Endothelial cell (in vitro differentiated cells): ENCODE data around the gene MOV10L1. TPM values are rescaled to one million over a fixed set of nuclear protein-coding genes. Genes with fewer than 3 reads are reported as not detected.

Experiments used
- DNase-seq: peaks from one replicate; pipeline ENCODE4 v3.0.0; 2021; ENCODE audit warnings: low spot score
- H3K27ac Mint-ChIP-seq: one replicate; pipeline ENCODE4 v1.8.0; 2021; ENCODE audit warnings: mixed read lengths, inconsistent platforms; ENCODE audit not compliant: unreplicated experiment
- H3K27me3 Mint-ChIP-seq: one replicate; pipeline ENCODE4 v1.8.0; 2021; ENCODE audit warnings: mild to moderate bottlenecking, moderate library complexity, mixed read lengths, inconsistent platforms; ENCODE audit not compliant: unreplicated experiment
- H3K36me3 Mint-ChIP-seq: one replicate; pipeline ENCODE4 v1.8.0; 2021; ENCODE audit warnings: mild to moderate bottlenecking, low read depth, mixed read lengths, inconsistent platforms; ENCODE audit not compliant: unreplicated experiment
- H3K4me1 Mint-ChIP-seq: one replicate; pipeline ENCODE4 v1.8.0; 2021; ENCODE audit warnings: mild to moderate bottlenecking, mixed read lengths, inconsistent platforms; ENCODE audit not compliant: unreplicated experiment
- H3K4me3 Mint-ChIP-seq: one replicate; pipeline ENCODE4 v1.8.0; 2021; ENCODE audit warnings: mild to moderate bottlenecking, mixed read lengths, inconsistent platforms; ENCODE audit not compliant: unreplicated experiment
- H3K9me3 Mint-ChIP-seq: one replicate; pipeline ENCODE4 v1.8.0; 2021; ENCODE audit warnings: mixed read lengths, inconsistent platforms; ENCODE audit not compliant: unreplicated experiment
- CTCF ChIP-seq: fragments of 200-600 bp; sonication (generic); IDR thresholded peaks from one replicate; pipeline ENCODE4 v1.5.0; 2021; ENCODE audit warnings: antibody characterized with exemption; ENCODE audit not compliant: unreplicated experiment
- total RNA-seq: library from RNA; stranded (reverse); fragmentation: NEBNext Ultra II Directional; extraction: Animal tissue kit (Norgen Biotek cat#: 25700); gene quantifications from one replicate; pipeline ENCODE4 v1.2.1, GENCODE V29; 2021; ENCODE audit not compliant: unreplicated experiment

MOV10L1 gene
- total RNA-seq, 1 donor from 2014 or later, result not detected

DNA sequence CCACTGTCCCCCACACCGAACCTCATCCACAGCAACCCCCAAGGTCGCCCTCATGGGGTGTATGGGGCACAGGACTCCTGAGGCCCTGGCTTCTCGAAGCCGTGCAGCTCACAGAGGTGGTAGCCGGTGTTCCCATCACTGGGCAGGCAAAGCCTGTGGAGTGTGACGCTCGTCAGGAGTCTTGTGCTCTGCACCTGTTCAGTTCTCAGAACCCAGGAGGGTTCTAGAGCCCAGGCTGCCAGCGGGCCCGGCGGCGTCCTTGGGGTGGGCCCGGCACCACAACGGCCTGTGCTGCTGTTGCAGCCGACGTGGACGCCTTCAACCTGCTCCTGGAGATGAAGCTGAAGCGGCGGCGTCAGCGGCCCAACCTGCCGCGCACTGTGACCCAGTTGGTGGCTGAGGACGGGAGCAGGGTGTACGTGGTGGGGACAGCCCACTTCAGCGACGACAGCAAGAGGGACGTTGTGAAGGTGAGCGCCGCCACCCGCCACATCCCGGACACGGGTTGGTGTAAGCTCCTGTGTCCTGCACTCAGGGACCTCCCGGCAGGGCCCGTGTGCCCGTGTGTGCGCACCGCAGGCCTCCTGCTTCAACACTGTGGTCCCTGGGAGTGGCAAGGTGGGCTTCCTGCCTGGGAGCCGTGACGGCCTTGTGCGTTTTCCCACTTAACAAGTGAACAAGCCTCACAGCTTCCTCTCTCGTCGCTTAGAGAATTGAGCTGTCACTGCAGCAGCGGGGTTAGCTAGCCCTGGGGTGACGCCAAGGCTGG, 104.4 kb downstream of the MOV10L1 start:
- no peaks in the 10 kb centered on the region for H3K9me3 Mint-ChIP-seq
- no peak for TF ChIP-seq CTCF
- peaks cover 8% of the 10 kb centered on the region for H3K27me3 Mint-ChIP-seq
- no peak overlapping the region for H3K4me3 Mint-ChIP-seq
- H3K4me1 Mint-ChIP-seq, result no peaks in the 10 kb centered on the region
- DNase-seq, result no peak
- no peak overlapping the region for H3K27ac Mint-ChIP-seq
- H3K36me3 Mint-ChIP-seq, result peaks cover 3% of the 10 kb centered on the region

DNA sequence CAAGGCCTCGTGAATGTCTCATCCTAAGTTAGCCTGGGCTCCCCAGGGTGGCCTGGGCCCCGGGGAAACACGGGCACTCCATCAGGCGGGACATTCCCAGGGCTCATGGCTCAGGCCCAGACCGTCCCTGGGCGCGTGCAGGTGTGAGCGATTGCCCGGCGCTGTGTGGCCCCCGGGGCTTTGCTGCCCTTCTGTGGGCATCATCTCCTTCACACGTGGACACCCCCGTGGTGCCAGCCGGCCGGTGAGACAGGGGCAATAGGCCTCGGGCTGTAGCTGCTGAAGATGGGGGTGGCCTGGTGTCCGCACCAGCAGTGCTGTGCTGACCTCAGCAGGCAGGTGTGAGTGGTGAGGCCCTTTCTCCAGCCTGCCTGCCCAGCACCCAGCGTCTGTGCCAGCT, 106.5 kb downstream of the MOV10L1 start:
- peaks cover 8% of the 10 kb centered on the region for H3K27me3 Mint-ChIP-seq
- H3K4me1 Mint-ChIP-seq, result no peaks in the 10 kb centered on the region
- H3K9me3 Mint-ChIP-seq, result no peaks in the 10 kb centered on the region
- no peak overlapping the region for H3K4me3 Mint-ChIP-seq
- H3K36me3 Mint-ChIP-seq, result peaks cover 3% of the 10 kb centered on the region
- TF ChIP-seq CTCF, result no peak
- DNase-seq, result no peak
- no peak overlapping the region for H3K27ac Mint-ChIP-seq

GRCh38 chr22:50197000-50197800, 107.4 kb downstream of the MOV10L1 start:
- H3K36me3 Mint-ChIP-seq, result no peaks in the 10 kb centered on the region
- H3K27ac Mint-ChIP-seq, result no peak overlapping the region
- no peak for TF ChIP-seq CTCF
- peaks cover 4% of the 10 kb centered on the region for H3K27me3 Mint-ChIP-seq
- no peaks in the 10 kb centered on the region for H3K9me3 Mint-ChIP-seq
- DNase-seq, result no peak
- H3K4me3 Mint-ChIP-seq, result no peak overlapping the region
- peaks cover 4% of the 10 kb centered on the region for H3K4me1 Mint-ChIP-seq

GRCh38 chr22:50197856-50198623, 108.2 kb downstream of the MOV10L1 start:
- DNase-seq, result no peak
- no peaks in the 10 kb centered on the region for H3K9me3 Mint-ChIP-seq
- no peaks in the 10 kb centered on the region for H3K36me3 Mint-ChIP-seq
- no peak overlapping the region for H3K27ac Mint-ChIP-seq
- peaks cover 7% of the 10 kb centered on the region for H3K27me3 Mint-ChIP-seq
- H3K4me3 Mint-ChIP-seq, result no peak overlapping the region
- TF ChIP-seq CTCF, result no peak
- H3K4me1 Mint-ChIP-seq, result peaks cover 6% of the 10 kb centered on the region
